Mammary epithelial cell (primary cell): ENCODE measurements around the gene GABARAPL1.

Experiments
- CTCF ChIP-seq, 2 donors: IDR thresholded peaks in 1 of 2; conservative IDR thresholded peaks in 1 of 2; 2 replicates each; pipeline ENCODE4 v1.5.1; 2011 to 2012; ENCODE audit warnings: inconsistent platforms in 2 of 2, low read length in 2 of 2, mild to moderate bottlenecking in 2 of 2, control low read depth in 1 of 2, low read depth in 1 of 2; ENCODE audit not compliant: insufficient read depth in 1 of 2; ENCODE audit errors: extremely low read depth in 1 of 2
- EZH2 ChIP-seq: IDR thresholded peaks from 2 replicates; pipeline ENCODE4 v1.6.1; 2012; ENCODE audit warnings: low read length, inconsistent platforms, borderline replicate concordance

GRCh38 chr12:10247436-10248058 is 34.9 kb downstream of the GABARAPL1 start:
- TF ChIP-seq CTCF (conservative IDR thresholded peaks at IDR 0.05 in 1 of 2, IDR thresholded peaks at IDR 0.05 in 1 of 2; ENCODE audit: extremely low read depth in 1 of 2, insufficient read depth in 1 of 2, low read depth in 1 of 2, low read length in 2 of 2) (no peak), EZH2 (no peak)
